Keratinocyte (primary cell): ENCODE results near the gene NINJ2.

ENCODE experiments used
- CTCF ChIP-seq, 3 experiments: IDR thresholded peaks in 1 of 3; conservative IDR thresholded peaks in 1 of 3; optimal IDR thresholded peaks in 1 of 3; 2 replicates in 2 of 3; 3 replicates in 1 of 3; pipeline versions ENCODE3 to v1.5.1; 2011; ENCODE audit warnings: low read length in 3 of 3, mild to moderate bottlenecking in 3 of 3, moderate library complexity in 2 of 3, control low read depth in 1 of 3, inconsistent platforms in 1 of 3; ENCODE audit not compliant: insufficient read depth in 2 of 3; ENCODE audit errors: extremely low read depth in 1 of 3
- EZH2 ChIP-seq: IDR thresholded peaks from one replicate; pipeline ENCODE4 v1.6.1; 2012; ENCODE audit warnings: inconsistent platforms, mild to moderate bottlenecking, low read length, moderate library complexity

GRCh38 chr12:561908-562593 lies 101.2 kb downstream of the NINJ2 start:
- TF ChIP-seq EZH2, result no peak
- no peak for TF ChIP-seq CTCF (optimal IDR thresholded peaks at IDR 0.05 in 1 of 3, IDR thresholded peaks at IDR 0.05 in 1 of 3, conservative IDR thresholded peaks at IDR 0.05 in 1 of 3; ENCODE audit: extremely low read depth in 1 of 3, insufficient read depth in 2 of 3, low read length in 3 of 3)
